Measurements from ENCODE around the gene GPC4.

GRCh38 chrX:133251204-133251603, 164.1 kb downstream of the GPC4 start:
- TF ChIP-seq, protein P1, sequence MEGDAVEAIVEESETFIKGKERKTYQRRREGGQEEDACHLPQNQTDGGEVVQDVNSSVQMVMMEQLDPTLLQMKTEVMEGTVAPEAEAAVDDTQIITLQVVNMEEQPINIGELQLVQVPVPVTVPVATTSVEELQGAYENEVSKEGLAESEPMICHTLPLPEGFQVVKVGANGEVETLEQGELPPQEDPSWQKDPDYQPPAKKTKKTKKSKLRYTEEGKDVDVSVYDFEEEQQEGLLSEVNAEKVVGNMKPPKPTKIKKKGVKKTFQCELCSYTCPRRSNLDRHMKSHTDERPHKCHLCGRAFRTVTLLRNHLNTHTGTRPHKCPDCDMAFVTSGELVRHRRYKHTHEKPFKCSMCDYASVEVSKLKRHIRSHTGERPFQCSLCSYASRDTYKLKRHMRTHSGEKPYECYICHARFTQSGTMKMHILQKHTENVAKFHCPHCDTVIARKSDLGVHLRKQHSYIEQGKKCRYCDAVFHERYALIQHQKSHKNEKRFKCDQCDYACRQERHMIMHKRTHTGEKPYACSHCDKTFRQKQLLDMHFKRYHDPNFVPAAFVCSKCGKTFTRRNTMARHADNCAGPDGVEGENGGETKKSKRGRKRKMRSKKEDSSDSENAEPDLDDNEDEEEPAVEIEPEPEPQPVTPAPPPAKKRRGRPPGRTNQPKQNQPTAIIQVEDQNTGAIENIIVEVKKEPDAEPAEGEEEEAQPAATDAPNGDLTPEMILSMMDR (conservative IDR thresholded peaks at IDR 0.05 in 1 of 2, IDR thresholded peaks at IDR 0.05 in 1 of 2; ENCODE audit: low read depth in 1 of 2, low read length in 2 of 2) = no peak
- no peak for TF ChIP-seq EZH2 (IDR thresholded peaks at IDR 0.05; ENCODE audit: low read length, missing control alignments)

Measured in fibroblast of lung (primary cell).